ENCODE measurements around the gene SLC8B1.

GRCh38 chr12:113302466-113302865, 32.4 kb downstream of the SLC8B1 start:
- TF ChIP-seq POLR2A (IDR thresholded peaks at IDR 0.05; ENCODE audit: borderline replicate concordance, extremely low read depth, insufficient read depth, insufficient read length) (no peak), MAX (IDR thresholded peaks at IDR 0.05) (no peak), CTCF (IDR thresholded peaks at IDR 0.05 in 2 of 3, conservative IDR thresholded peaks at IDR 0.05 in 1 of 3; ENCODE audit: borderline replicate concordance in 1 of 3, insufficient read depth in 1 of 3, low read depth in 2 of 3, low read length in 2 of 3) (no peak), EGR1 (IDR thresholded peaks at IDR 0.05; ENCODE audit: low read depth) (no peak), POLR2AphosphoS5 (IDR thresholded peaks at IDR 0.05; ENCODE audit: low read depth, low read length) (no peak), RAD21 (IDR thresholded peaks at IDR 0.05; ENCODE audit: low read depth) (no peak), EZH2 (IDR thresholded peaks at IDR 0.05) (no peak), TCF7L2 (IDR thresholded peaks at IDR 0.05; ENCODE audit: borderline replicate concordance, extremely low read depth, insufficient read depth, insufficient read length) (no peak), SIN3A (IDR thresholded peaks at IDR 0.05; ENCODE audit: low read depth) (no peak), REST (IDR thresholded peaks at IDR 0.05; ENCODE audit: low read depth) (no peak), ELF1 (IDR thresholded peaks at IDR 0.05; ENCODE audit: borderline replicate concordance, low read depth) (no peak)
